WTC11 (cell line): ENCODE data around the gene TMEM178B.
"Not testable (repeated sequence)": the region's sequence is repeated elsewhere in the genome, so short reads cannot be mapped to it uniquely, and the experiment has no call there.

Experiments used
- ATF3 ChIP-seq: sonication (generic); formaldehyde crosslinking; conservative IDR thresholded peaks from 2 replicates; pipeline ENCODE4 v1.8.1; 2022; ENCODE audit warnings: mild to moderate bottlenecking, missing genetic modification reagents
- CTCF ChIP-seq: fragments of 200-600 bp; IDR thresholded peaks from 2 replicates; pipeline ENCODE4 v1.8.0; 2022; ENCODE audit warnings: antibody characterized with exemption
- ELF4 ChIP-seq: sonication (generic); formaldehyde crosslinking; IDR thresholded peaks from 2 replicates; pipeline ENCODE4 v1.8.1; 2022; ENCODE audit warnings: low read depth, mild to moderate bottlenecking, moderate library complexity, missing genetic modification reagents
- FOXP1 ChIP-seq: sonication (generic); formaldehyde crosslinking; IDR thresholded peaks from 2 replicates; pipeline ENCODE4 v1.8.0; 2022; ENCODE audit warnings: missing genetic modification reagents, mild to moderate bottlenecking, moderate library complexity, borderline replicate concordance
- JUN ChIP-seq: sonication (generic); formaldehyde crosslinking; IDR thresholded peaks from 2 replicates; pipeline ENCODE4 v1.8.0; 2023; ENCODE audit warnings: mild to moderate bottlenecking, missing genetic modification reagents
- NR2C2 ChIP-seq: sonication (generic); formaldehyde crosslinking; IDR thresholded peaks from 2 replicates; pipeline ENCODE4 v1.8.0; 2022; ENCODE audit warnings: mild to moderate bottlenecking, missing genetic modification reagents
- TP53 ChIP-seq: sonication (generic); formaldehyde crosslinking; IDR thresholded peaks from 2 replicates; pipeline ENCODE4 v1.8.1; 2023; ENCODE audit warnings: mild to moderate bottlenecking, missing genetic modification reagents
- ZNF121 ChIP-seq: sonication (generic); formaldehyde crosslinking; IDR thresholded peaks from 2 replicates; pipeline ENCODE4 v1.8.0; 2023; ENCODE audit warnings: missing genetic modification reagents
- TF ChIP-seq, protein P1 (sequence below): sonication (generic); formaldehyde crosslinking; IDR thresholded peaks from 2 replicates; pipeline ENCODE4 v1.8.0; 2023; ENCODE audit warnings: missing genetic modification reagents, mild to moderate bottlenecking, borderline replicate concordance
- TF ChIP-seq, protein P2 (sequence below): sonication (generic); formaldehyde crosslinking; IDR thresholded peaks from 2 replicates; pipeline ENCODE4 v1.8.1; 2022; ENCODE audit warnings: low read depth, missing genetic modification reagents, borderline replicate concordance
- TF ChIP-seq, protein P3 (sequence below): fragments of 250-450 bp; sonication (Bioruptor Pico); conservative IDR thresholded peaks from 2 replicates; pipeline ENCODE4 v1.9.0; 2021; ENCODE audit warnings: mild to moderate bottlenecking
- TF ChIP-seq, protein P4 (sequence below): sonication (generic); formaldehyde crosslinking; IDR thresholded peaks from 2 replicates; pipeline ENCODE4 v1.8.0; 2022; ENCODE audit warnings: mild to moderate bottlenecking, missing genetic modification reagents

GRCh38 chr7:141116661-141117060 is 42.8 kb downstream of the TMEM178B start:
- not testable (repeated sequence) for TF ChIP-seq TP53; CTCF; FOXP1 (CRISPR knock-in tag); ZNF121 (CRISPR knock-in tag); NR2C2 (CRISPR knock-in tag); ELF4 (CRISPR knock-in tag); ATF3 (CRISPR knock-in tag); JUN (CRISPR knock-in tag)
- TF ChIP-seq, protein P1, sequence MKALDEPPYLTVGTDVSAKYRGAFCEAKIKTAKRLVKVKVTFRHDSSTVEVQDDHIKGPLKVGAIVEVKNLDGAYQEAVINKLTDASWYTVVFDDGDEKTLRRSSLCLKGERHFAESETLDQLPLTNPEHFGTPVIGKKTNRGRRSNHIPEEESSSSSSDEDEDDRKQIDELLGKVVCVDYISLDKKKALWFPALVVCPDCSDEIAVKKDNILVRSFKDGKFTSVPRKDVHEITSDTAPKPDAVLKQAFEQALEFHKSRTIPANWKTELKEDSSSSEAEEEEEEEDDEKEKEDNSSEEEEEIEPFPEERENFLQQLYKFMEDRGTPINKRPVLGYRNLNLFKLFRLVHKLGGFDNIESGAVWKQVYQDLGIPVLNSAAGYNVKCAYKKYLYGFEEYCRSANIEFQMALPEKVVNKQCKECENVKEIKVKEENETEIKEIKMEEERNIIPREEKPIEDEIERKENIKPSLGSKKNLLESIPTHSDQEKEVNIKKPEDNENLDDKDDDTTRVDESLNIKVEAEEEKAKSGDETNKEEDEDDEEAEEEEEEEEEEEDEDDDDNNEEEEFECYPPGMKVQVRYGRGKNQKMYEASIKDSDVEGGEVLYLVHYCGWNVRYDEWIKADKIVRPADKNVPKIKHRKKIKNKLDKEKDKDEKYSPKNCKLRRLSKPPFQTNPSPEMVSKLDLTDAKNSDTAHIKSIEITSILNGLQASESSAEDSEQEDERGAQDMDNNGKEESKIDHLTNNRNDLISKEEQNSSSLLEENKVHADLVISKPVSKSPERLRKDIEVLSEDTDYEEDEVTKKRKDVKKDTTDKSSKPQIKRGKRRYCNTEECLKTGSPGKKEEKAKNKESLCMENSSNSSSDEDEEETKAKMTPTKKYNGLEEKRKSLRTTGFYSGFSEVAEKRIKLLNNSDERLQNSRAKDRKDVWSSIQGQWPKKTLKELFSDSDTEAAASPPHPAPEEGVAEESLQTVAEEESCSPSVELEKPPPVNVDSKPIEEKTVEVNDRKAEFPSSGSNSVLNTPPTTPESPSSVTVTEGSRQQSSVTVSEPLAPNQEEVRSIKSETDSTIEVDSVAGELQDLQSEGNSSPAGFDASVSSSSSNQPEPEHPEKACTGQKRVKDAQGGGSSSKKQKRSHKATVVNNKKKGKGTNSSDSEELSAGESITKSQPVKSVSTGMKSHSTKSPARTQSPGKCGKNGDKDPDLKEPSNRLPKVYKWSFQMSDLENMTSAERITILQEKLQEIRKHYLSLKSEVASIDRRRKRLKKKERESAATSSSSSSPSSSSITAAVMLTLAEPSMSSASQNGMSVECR: not testable (repeated sequence)
- TF ChIP-seq, protein P2, sequence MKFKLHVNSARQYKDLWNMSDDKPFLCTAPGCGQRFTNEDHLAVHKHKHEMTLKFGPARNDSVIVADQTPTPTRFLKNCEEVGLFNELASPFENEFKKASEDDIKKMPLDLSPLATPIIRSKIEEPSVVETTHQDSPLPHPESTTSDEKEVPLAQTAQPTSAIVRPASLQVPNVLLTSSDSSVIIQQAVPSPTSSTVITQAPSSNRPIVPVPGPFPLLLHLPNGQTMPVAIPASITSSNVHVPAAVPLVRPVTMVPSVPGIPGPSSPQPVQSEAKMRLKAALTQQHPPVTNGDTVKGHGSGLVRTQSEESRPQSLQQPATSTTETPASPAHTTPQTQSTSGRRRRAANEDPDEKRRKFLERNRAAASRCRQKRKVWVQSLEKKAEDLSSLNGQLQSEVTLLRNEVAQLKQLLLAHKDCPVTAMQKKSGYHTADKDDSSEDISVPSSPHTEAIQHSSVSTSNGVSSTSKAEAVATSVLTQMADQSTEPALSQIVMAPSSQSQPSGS: not testable (repeated sequence)
- TF ChIP-seq, protein P3, sequence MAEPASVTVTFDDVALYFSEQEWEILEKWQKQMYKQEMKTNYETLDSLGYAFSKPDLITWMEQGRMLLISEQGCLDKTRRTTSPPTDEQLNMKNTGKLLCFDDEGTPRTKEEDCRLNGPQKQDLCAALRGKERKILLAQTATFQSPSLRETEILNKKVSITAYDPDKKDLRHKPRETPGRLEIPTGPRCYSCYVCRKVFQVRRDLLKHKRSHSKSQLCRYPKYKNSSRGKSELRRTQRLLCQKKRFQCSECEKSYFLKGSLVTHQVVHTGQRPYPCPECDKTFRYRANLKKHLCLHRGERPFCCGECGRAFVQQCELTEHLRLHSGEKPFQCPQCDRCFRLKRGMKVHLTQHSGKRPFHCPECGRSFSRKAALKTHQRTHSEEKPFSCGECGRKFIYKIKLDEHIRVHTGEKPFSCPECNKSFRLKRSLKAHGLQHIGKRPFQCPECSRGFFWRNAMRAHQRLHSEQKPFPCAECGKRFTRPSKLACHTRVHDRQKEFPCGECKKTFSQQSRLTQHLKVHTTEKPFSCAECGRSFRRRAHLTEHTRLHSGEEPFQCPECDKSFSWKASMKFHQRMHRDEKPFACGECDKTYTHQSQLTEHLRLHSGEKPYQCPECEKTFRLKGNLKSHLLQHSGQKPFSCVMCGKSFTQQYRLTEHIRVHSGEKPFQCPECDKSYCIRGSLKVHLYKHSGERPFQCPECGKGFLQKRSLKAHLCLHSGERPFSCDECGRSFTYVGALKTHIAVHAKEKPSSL (CRISPR knock-in tag): not testable (repeated sequence)
- TF ChIP-seq, protein P4, sequence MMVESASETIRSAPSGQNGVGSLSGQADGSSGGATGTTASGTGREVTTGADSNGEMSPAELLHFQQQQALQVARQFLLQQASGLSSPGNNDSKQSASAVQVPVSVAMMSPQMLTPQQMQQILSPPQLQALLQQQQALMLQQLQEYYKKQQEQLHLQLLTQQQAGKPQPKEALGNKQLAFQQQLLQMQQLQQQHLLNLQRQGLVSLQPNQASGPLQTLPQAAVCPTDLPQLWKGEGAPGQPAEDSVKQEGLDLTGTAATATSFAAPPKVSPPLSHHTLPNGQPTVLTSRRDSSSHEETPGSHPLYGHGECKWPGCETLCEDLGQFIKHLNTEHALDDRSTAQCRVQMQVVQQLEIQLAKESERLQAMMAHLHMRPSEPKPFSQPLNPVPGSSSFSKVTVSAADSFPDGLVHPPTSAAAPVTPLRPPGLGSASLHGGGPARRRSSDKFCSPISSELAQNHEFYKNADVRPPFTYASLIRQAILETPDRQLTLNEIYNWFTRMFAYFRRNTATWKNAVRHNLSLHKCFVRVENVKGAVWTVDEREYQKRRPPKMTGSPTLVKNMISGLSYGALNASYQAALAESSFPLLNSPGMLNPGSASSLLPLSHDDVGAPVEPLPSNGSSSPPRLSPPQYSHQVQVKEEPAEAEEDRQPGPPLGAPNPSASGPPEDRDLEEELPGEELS: not testable (repeated sequence)
